Heart left ventricle (tissue), 16 donors: ENCODE measurements around the gene OR2H2. TPM values are rescaled to one million over a fixed set of nuclear protein-coding genes. Genes with fewer than 3 reads are reported as not detected.

Experiments used
- ATAC-seq, 4 donors: fragments of 200-7000 bp; cut with Tn5 transposase; one replicate each; pipeline ENCODE4 v1.9.1; 2020 to 2022; ENCODE audit warnings: moderate library complexity in 4 of 4, mild to moderate bottlenecking in 3 of 4, moderate number of reproducible peaks in 1 of 4
- DNase-seq, 5 donors: peaks; one replicate each; pipeline ENCODE4 v3.0.0-alpha.2; 2020
- H3K27ac ChIP-seq, 12 donors: fragments of 200-600 bp; sonication (generic) in 4 of 12; one replicate each; pipeline versions ENCODE4 v1.5.0 to v1.8.0; 2016 to 2022; ENCODE audit warnings: mild to moderate bottlenecking in 2 of 12
- H3K27me3 ChIP-seq, 9 donors: fragments of 200-600 bp; sonication (generic) in 2 of 9; one replicate each; pipeline versions ENCODE4 v1.5.1 to v1.8.0; 2016 to 2022; ENCODE audit warnings: mild to moderate bottlenecking in 3 of 9
- H3K36me3 ChIP-seq, 9 donors: fragments of 200-600 bp; sonication (generic) in 2 of 9; one replicate each; pipeline versions ENCODE4 v1.5.0 to v1.8.0; 2018 to 2022; ENCODE audit warnings: mild to moderate bottlenecking in 2 of 9
- H3K4me1 ChIP-seq, 12 donors: fragments of 200-600 bp; sonication (generic) in 4 of 12; one replicate each; pipeline versions ENCODE4 v1.5.0 to v1.8.0; 2016 to 2022; ENCODE audit warnings: mild to moderate bottlenecking in 3 of 12
- H3K4me3 ChIP-seq, 12 donors: fragments of 200-600 bp; sonication (generic) in 4 of 12; one replicate each; pipeline versions ENCODE4 v1.5.0 to v1.8.0; 2017 to 2022; ENCODE audit warnings: mild to moderate bottlenecking in 9 of 12, moderate library complexity in 4 of 12
- H3K9me3 ChIP-seq, 12 donors: fragments of 200-600 bp; sonication (generic) in 4 of 12; one replicate each; pipeline versions ENCODE4 v1.5.0 to v1.8.0; 2016 to 2022; ENCODE audit warnings: mild to moderate bottlenecking in 1 of 12
- CTCF ChIP-seq, 12 donors: fragments of 200-600 bp; sonication (generic) in 4 of 12; IDR thresholded peaks; one replicate each; pipeline versions ENCODE4 v1.5.0 to v1.8.0; 2018 to 2022; ENCODE audit warnings: antibody characterized with exemption in 12 of 12, mild to moderate bottlenecking in 5 of 12
- POLR2A ChIP-seq, 2 donors: fragments of 450-650 bp; IDR thresholded peaks; one replicate each; pipeline ENCODE4 v1.6.1; 2017; ENCODE audit warnings: antibody characterized with exemption in 2 of 2, mild to moderate bottlenecking in 2 of 2, moderate library complexity in 2 of 2
- WGBS, 4 donors: extraction: QIAGEN DNeasy Blood & Tissue Kit in 2 of 4; methylation state at CpG; one replicate each; pipeline versions ENCODE4 v1.1.5 to v1.1.7; 2013 to 2018; 5-methylcytosine and 5-hydroxymethylcytosine counted together
- intact Hi-C, 10 donors: fragments of 100-400 bp; cut with DNase I; formaldehyde crosslinking; loops; one replicate each; pipeline versions ENCODE4 v1.11.1 to v1.14.2; 2022
- polyA plus RNA-seq, 2 donors: library from polyadenylated mRNA; stranded (reverse); fragments of 200-250 nt; gene quantifications; one replicate each; pipeline ENCODE4 v1.2.3, GENCODE V29; 2013
- total RNA-seq, 9 donors: library from RNA; depleted of rRNA in 2 of 9; stranded (reverse); fragments of >200 nt in 2 of 9; fragmentation: NEBNext Ultra II Directional in 3 of 9; extraction: Animal tissue kit (Norgen Biotek cat#: 25700) in 3 of 9; gene quantifications; one replicate each; pipeline versions ENCODE4 v1.1.0 to v1.2.4, GENCODE V29; 2016 to 2023
- donor health status: ischemic (EF 13 %, LVEDD 7.1; RV severe dilation, severe dysfunction).
- donor health status: healthy with polysubstance abuse.
- donor health status: DM: no; HTN: yes; CAD: no.
- donor health status: DM: no; HTN: no; CAD: no.
- donor health status: ischemic (EF 25% LVEDD 6.9; RV normal size, moderate dysfunction).
- donor health status: ischemic (EF 25% LVEDD 5.7; RV mildly dilated, moderate dysfunction).
- donor health status: healthy.
- donor health status: DM: yes; HTN: yes; CAD: no.
- donor health status: ischemic (EF 35%, LVEDD 5.7; RV mildly dilated, moderate dysfunction).
- donor health status: nonischemic (EF 11% LVEDD 7.7; RV severe dilation, severe dysfunction).
- donor health status: DM: yes; HTN: yes; CAD: no.
- donor health status: PGD.
- donor health status: ischemic (EF 29% LVEDD 5.4; RV normal size, mild dysfunction).
- donor health status: nonischemic (EF 23%, LVEDD 6.1; RV moderate dilation, normal function).

The OR2H2 gene
- total and polyA plus RNA-seq, 11 donors: not detected

GRCh38 chr6:29626948-29627754, 42.2 kb downstream of the OR2H2 start:
- peaks cover 0 to 19% (median 6%) of the 10 kb centered on the region in 9 donors for H3K36me3 ChIP-seq
- intact Hi-C loops: no loop called here
- H3K9me3 ChIP-seq: no peaks in the 10 kb centered on the region
- TF ChIP-seq POLR2A (IDR thresholded peaks at IDR 0.05): no peak
- TF ChIP-seq CTCF (IDR thresholded peaks at IDR 0.05): no peak
- peak overlapping the region; percentile 34 to 71 (median 59) for H3K4me3 ChIP-seq
- H3K27ac ChIP-seq: peak overlapping the region in 10 of 12 donors; percentile 37 to 85 (median 67)
- DNase-seq (peak in 2 of 5 donors; percentile 25 to 29), ATAC-seq (peak in 2 of 4 donors; percentile 1 to 9)
- 20 to 29% (median 27%) methylated on average over 22 to 31 of the region's 31 CpGs for WGBS, 4 donors
- H3K4me1 ChIP-seq: peaks cover 0 to 39% (median 26%) of the 10 kb centered on the region in 12 donors
- H3K27me3 ChIP-seq: peaks cover 0 to 6% (median 0%) of the 10 kb centered on the region in 9 donors

GRCh38 chr6:29627755-29628418, 43.0 kb downstream of the OR2H2 start:
- Histone ChIP-seq H3K4me1 (peaks cover 0 to 42% (median 27%) of the 10 kb centered on the region in 12 donors), H3K4me3 (peak overlapping the region; percentile 34 to 71 (median 59)), H3K27me3 (peaks cover 0 to 6% (median 0%) of the 10 kb centered on the region in 9 donors), H3K36me3 (peaks cover 0 to 12% (median 6%) of the 10 kb centered on the region in 9 donors), H3K9me3 (no peaks in the 10 kb centered on the region), H3K27ac (peak overlapping the region; percentile 22 to 85 (median 68))
- TF ChIP-seq POLR2A (IDR thresholded peaks at IDR 0.05): peak in 1 of 2 donors; percentile 67
- TF ChIP-seq CTCF (IDR thresholded peaks at IDR 0.05): no peak
- peak; percentile 29 to 67 (median 52) for ATAC-seq
- DNase-seq: peak; percentile 79 to 87 (median 84)
- 0 to 1% (median 1%) methylated on average over 37 to 51 of the region's 51 CpGs for WGBS, 4 donors
- intact Hi-C loops: no loop called here

- intact Hi-C loops: no loop called here
- no peaks in the 10 kb centered on the region for H3K9me3 ChIP-seq
- ATAC-seq (peak; percentile 44 to 77 (median 65)), DNase-seq (peak; percentile 78 to 84 (median 82))
- H3K36me3 ChIP-seq: peaks cover 0 to 6% (median 0%) of the 10 kb centered on the region in 9 donors
- WGBS, 4 donors: 7 to 12% (median 10%) methylated on average over 29 to 32 of the region's 32 CpGs
- peaks cover 0 to 45% (median 28%) of the 10 kb centered on the region in 12 donors for H3K4me1 ChIP-seq
- TF ChIP-seq POLR2A (IDR thresholded peaks at IDR 0.05) (peak in 1 of 2 donors; percentile 10), CTCF (IDR thresholded peaks at IDR 0.05) (peak; percentile 38 to 87 (median 60))
- peaks cover 0 to 6% (median 0%) of the 10 kb centered on the region in 9 donors for H3K27me3 ChIP-seq
- H3K27ac ChIP-seq: peak overlapping the region; percentile 21 to 85 (median 68)
- H3K4me3 ChIP-seq: peak overlapping the region; percentile 34 to 71 (median 59)
Measured at GRCh38 chr6:29628419-29629281, 43.7 kb downstream of the OR2H2 start.
